Sigmoid colon (tissue), 7 donors: ENCODE results near the gene LYRM4. TPM values are rescaled to one million over a fixed set of nuclear protein-coding genes. Genes with fewer than 3 reads are reported as not detected.

Experiments used
- DNase-seq: peaks from one replicate; pipeline ENCODE4 v3.0.0-alpha.2; 2019
- H3K27ac ChIP-seq, 4 donors: fragments of 200-600 bp; sonication (generic); one replicate each; pipeline ENCODE4 v1.5.1; 2016 to 2019; ENCODE audit warnings: mild to moderate bottlenecking in 1 of 4
- H3K27me3 ChIP-seq, 3 donors: fragments of 200-600 bp; sonication (generic); one replicate each; pipeline ENCODE4 v1.5.1; 2019; ENCODE audit warnings: mild to moderate bottlenecking in 1 of 3
- H3K36me3 ChIP-seq, 4 donors: fragments of 200-600 bp; sonication (generic); one replicate each; pipeline ENCODE4 v1.5.1; 2016 to 2019
- H3K4me1 ChIP-seq, 4 donors: fragments of 200-600 bp; sonication (generic); one replicate each; pipeline ENCODE4 v1.5.1; 2017 to 2019
- H3K4me3 ChIP-seq, 4 donors: fragments of 200-600 bp; sonication (generic); one replicate each; pipeline ENCODE4 v1.5.1; 2017 to 2019; ENCODE audit warnings: mild to moderate bottlenecking in 2 of 4, moderate library complexity in 1 of 4
- H3K9me3 ChIP-seq, 4 donors: fragments of 200-600 bp in 3 of 4; sonication (generic) in 3 of 4; one replicate each; pipeline versions ENCODE4 v1.5.1 to v1.6.1; 2013 to 2019
- EP300 ChIP-seq, 4 donors: sonication (generic); formaldehyde crosslinking; IDR thresholded peaks; one replicate each; pipeline ENCODE4 v1.6.1; 2017; ENCODE audit warnings: antibody characterized with exemption in 4 of 4
- POLR2A ChIP-seq, 2 donors: fragments of 450-650 bp; IDR thresholded peaks; one replicate each; pipeline ENCODE4 v1.6.1; 2016; ENCODE audit warnings: antibody characterized with exemption in 2 of 2, mild to moderate bottlenecking in 2 of 2, moderate library complexity in 2 of 2
- POLR2AphosphoS5 ChIP-seq, 4 donors: sonication (generic); formaldehyde crosslinking; IDR thresholded peaks; one replicate each; pipeline ENCODE4 v1.6.1; 2017; ENCODE audit warnings: antibody characterized with exemption in 4 of 4
- WGBS, 2 donors: extraction: QIAGEN DNeasy Blood & Tissue Kit; methylation state at CpG; one replicate each; pipeline ENCODE4 v1.1.7; 2013; 5-methylcytosine and 5-hydroxymethylcytosine counted together
- intact Hi-C: fragments of 100-400 bp; cut with DNase I; formaldehyde crosslinking; loops from one replicate; pipeline ENCODE4 v1.15.1; 2023
- polyA plus RNA-seq, 3 donors: library from polyadenylated mRNA; stranded (reverse); fragments of 200-250 nt; gene quantifications; one replicate each; pipeline ENCODE4 v1.2.3, GENCODE V29; 2013
- total RNA-seq, 4 donors: library from RNA; depleted of rRNA; stranded (reverse); fragments of >200 nt; gene quantifications; one replicate each; pipeline ENCODE4 v1.1.0, GENCODE V29; 2016
- TF ChIP-seq, protein P1 (sequence below), 4 experiments: fragments of 450-650 bp in 3 of 4; fragments of 200-600 bp in 1 of 4; IDR thresholded peaks; one replicate each; pipeline ENCODE4 v1.5.1; 2016 to 2019; ENCODE audit warnings: antibody characterized with exemption in 4 of 4, mild to moderate bottlenecking in 3 of 4, moderate library complexity in 2 of 4
- donor health status: healthy with polysubstance abuse.
- donor health status: Bipolar disorder and iron deficiency.
- donor health status: healthy.

Gene LYRM4
- total and polyA plus RNA-seq, 7 donors = 11.3 to 29.3 (median 22.2) TPM

GRCh38 chr6:5241252-5241651 lies 19.5 kb downstream of the LYRM4 start:
- H3K9me3 ChIP-seq = no peaks in the 10 kb centered on the region
- H3K4me1 ChIP-seq = no peaks in the 10 kb centered on the region
- no peak overlapping the region for H3K4me3 ChIP-seq
- no peak for DNase-seq
- 97 to 98% methylated on average over 2 of the region's 2 CpGs for WGBS, 2 donors
- TF ChIP-seq POLR2AphosphoS5 (IDR thresholded peaks at IDR 0.05) = no peak
- TF ChIP-seq, protein P1, sequence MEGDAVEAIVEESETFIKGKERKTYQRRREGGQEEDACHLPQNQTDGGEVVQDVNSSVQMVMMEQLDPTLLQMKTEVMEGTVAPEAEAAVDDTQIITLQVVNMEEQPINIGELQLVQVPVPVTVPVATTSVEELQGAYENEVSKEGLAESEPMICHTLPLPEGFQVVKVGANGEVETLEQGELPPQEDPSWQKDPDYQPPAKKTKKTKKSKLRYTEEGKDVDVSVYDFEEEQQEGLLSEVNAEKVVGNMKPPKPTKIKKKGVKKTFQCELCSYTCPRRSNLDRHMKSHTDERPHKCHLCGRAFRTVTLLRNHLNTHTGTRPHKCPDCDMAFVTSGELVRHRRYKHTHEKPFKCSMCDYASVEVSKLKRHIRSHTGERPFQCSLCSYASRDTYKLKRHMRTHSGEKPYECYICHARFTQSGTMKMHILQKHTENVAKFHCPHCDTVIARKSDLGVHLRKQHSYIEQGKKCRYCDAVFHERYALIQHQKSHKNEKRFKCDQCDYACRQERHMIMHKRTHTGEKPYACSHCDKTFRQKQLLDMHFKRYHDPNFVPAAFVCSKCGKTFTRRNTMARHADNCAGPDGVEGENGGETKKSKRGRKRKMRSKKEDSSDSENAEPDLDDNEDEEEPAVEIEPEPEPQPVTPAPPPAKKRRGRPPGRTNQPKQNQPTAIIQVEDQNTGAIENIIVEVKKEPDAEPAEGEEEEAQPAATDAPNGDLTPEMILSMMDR (IDR thresholded peaks at IDR 0.05) = no peak
- no peak for TF ChIP-seq POLR2A (IDR thresholded peaks at IDR 0.05)
- no peak for TF ChIP-seq EP300 (IDR thresholded peaks at IDR 0.05)
- no peak overlapping the region for H3K27ac ChIP-seq
- intact Hi-C loops = no loop called here
- H3K27me3 ChIP-seq = no peaks in the 10 kb centered on the region
- no peaks in the 10 kb centered on the region for H3K36me3 ChIP-seq

DNA sequence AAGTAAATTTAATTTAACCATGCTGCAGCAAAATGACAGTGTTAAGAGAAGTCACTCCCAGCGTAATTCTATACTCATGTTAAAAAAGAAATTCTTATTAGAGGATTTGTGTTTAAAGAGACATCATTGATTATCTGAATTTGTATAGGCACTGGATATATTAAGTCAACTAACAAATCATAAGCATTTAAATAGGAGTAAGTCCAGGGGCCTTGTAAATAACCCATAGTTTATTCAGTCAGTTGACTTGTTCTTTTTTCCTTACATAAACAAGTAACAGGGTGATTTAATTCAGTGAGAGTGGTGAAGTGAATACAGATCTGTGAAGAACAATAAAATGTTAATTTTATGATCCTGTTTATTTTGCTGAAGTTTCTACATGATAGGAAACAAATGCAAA lies 22.4 kb downstream of the LYRM4 start:
- Histone ChIP-seq H3K27me3 (no peaks in the 10 kb centered on the region), H3K4me3 (no peak overlapping the region), H3K27ac (no peak overlapping the region), H3K4me1 (no peaks in the 10 kb centered on the region), H3K9me3 (no peaks in the 10 kb centered on the region), H3K36me3 (peaks cover 0 to 5% (median 0%) of the 10 kb centered on the region in 4 donors)
- TF ChIP-seq POLR2AphosphoS5 (IDR thresholded peaks at IDR 0.05) (no peak), EP300 (IDR thresholded peaks at IDR 0.05) (no peak), POLR2A (IDR thresholded peaks at IDR 0.05) (no peak)
- TF ChIP-seq, protein P1 (IDR thresholded peaks at IDR 0.05) = no peak
- no peak for DNase-seq
- intact Hi-C loops = no loop called here
- WGBS, 2 donors = 95 to 96% methylated on average over 1 of the region's 1 CpG

DNA sequence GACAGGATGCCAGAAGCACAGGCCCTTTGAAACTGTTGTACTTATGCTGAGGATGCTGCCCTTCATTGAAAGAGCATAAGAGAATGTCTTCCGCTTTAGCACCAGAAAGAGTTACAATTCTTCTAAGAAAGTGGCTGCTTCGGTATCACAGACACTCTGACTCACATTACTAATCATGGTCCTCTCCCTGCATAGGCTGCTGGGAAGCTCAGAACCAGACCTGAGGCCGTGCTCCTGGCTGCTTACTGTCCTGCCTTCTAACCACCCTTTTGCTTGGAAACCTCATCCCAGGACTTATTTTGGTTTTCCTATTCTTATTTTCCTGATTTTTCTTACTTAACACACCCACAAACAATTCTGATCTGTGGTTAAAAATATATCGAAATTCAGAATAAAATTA lies 22.9 kb downstream of the LYRM4 start:
- no peaks in the 10 kb centered on the region for H3K27me3 ChIP-seq
- no peak overlapping the region for H3K4me3 ChIP-seq
- intact Hi-C loops = no loop called here
- DNase-seq = no peak
- TF ChIP-seq POLR2A (IDR thresholded peaks at IDR 0.05) (no peak), POLR2AphosphoS5 (IDR thresholded peaks at IDR 0.05) (no peak), EP300 (IDR thresholded peaks at IDR 0.05) (no peak)
- TF ChIP-seq, protein P1 (IDR thresholded peaks at IDR 0.05) = no peak
- no peaks in the 10 kb centered on the region for H3K9me3 ChIP-seq
- H3K36me3 ChIP-seq = peaks cover 0 to 5% (median 0%) of the 10 kb centered on the region in 4 donors
- 90 to 95% methylated on average over 4 of the region's 4 CpGs for WGBS, 2 donors
- H3K27ac ChIP-seq = no peak overlapping the region
- no peaks in the 10 kb centered on the region for H3K4me1 ChIP-seq

GRCh38 chr6:5235830-5236229 lies 24.9 kb downstream of the LYRM4 start:
- DNase-seq = no peak
- Histone ChIP-seq H3K9me3 (no peaks in the 10 kb centered on the region), H3K4me1 (peaks cover 0 to 6% (median 0%) of the 10 kb centered on the region in 4 donors), H3K36me3 (peaks cover 0 to 5% (median 0%) of the 10 kb centered on the region in 4 donors), H3K27me3 (no peaks in the 10 kb centered on the region), H3K4me3 (no peak overlapping the region), H3K27ac (no peak overlapping the region)
- intact Hi-C loops = no loop called here
- TF ChIP-seq POLR2A (IDR thresholded peaks at IDR 0.05) (no peak), POLR2AphosphoS5 (IDR thresholded peaks at IDR 0.05) (no peak), EP300 (IDR thresholded peaks at IDR 0.05) (no peak)
- TF ChIP-seq, protein P1 (IDR thresholded peaks at IDR 0.05) = no peak
- 95% methylated on average over 2 of the region's 2 CpGs for WGBS, 2 donors

- no peak overlapping the region for H3K4me3 ChIP-seq
- DNase-seq = no peak
- peaks cover 0 to 5% (median 0%) of the 10 kb centered on the region in 4 donors for H3K36me3 ChIP-seq
- WGBS, 2 donors = 84 to 90% methylated on average over 6 of the region's 6 CpGs
- intact Hi-C loops = no loop called here
- H3K9me3 ChIP-seq = no peaks in the 10 kb centered on the region
- TF ChIP-seq POLR2AphosphoS5 (IDR thresholded peaks at IDR 0.05) = no peak
- TF ChIP-seq, protein P1 (IDR thresholded peaks at IDR 0.05) = no peak
- TF ChIP-seq EP300 (IDR thresholded peaks at IDR 0.05) = no peak
- no peak for TF ChIP-seq POLR2A (IDR thresholded peaks at IDR 0.05)
- no peaks in the 10 kb centered on the region for H3K27me3 ChIP-seq
- H3K4me1 ChIP-seq = peaks cover 0 to 10% (median 0%) of the 10 kb centered on the region in 4 donors
- H3K27ac ChIP-seq = no peak overlapping the region
Measured at GRCh38 chr6:5234874-5235273, 25.9 kb downstream of the LYRM4 start.
